ENCODE data around the gene IFNAR1.

Gene IFNAR1

DNA sequence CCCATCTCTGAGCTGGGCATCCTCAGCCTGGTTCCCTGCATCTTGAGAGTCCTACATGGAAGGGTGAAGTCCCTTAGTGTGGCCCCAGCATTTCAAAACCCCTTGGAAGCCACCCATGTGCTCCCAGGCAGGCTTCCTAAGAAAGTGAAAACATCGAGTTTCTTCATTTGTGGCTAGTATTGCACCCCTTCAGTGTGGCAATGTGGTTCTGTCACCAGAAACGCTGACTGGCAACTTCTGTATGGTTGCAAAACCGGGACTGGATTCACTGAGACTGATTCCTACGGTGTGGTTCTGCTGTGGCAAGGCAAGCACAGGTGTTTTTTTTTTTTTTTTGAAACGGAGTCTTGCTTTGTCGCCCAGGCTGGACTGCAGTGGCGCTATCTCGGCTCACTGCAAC lies 69.5 kb downstream of the IFNAR1 start:
- DNase-seq (ENCODE audit: low spot score): no peak
- no peak for TF ChIP-seq CTCF (IDR thresholded peaks at IDR 0.05; ENCODE audit: extremely low read depth, missing control alignments)

GRCh38 chr21:33395891-33396331 lies 71.1 kb downstream of the IFNAR1 start:
- no peak for TF ChIP-seq CTCF (IDR thresholded peaks at IDR 0.05; ENCODE audit: extremely low read depth, missing control alignments)

DNA sequence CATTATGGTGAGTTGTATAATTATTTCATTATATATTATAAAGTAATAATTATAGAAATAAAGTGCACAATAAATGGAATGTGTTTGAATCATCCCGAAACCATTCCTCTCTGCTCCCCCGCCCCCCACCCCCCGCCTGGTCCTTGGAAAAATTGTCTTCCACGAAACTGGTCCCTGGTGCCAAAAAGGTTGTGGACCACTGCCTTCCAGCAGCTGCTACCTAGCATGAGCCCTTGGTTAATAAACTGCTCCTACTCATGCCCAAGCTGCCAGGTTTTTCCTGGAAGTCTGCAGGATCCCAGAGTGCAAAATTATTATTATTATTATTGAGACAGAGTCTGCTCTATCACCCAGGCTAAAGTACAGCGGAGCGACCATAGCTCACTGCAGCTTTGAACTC lies 71.7 kb downstream of the IFNAR1 start:
- TF ChIP-seq CTCF (IDR thresholded peaks at IDR 0.05; ENCODE audit: extremely low read depth, missing control alignments): no peak
- no peak for DNase-seq (ENCODE audit: low spot score)

More at GRCh38 chr21:33395891-33396331, 71.1 kb downstream of the IFNAR1 start:
- DNase-seq (ENCODE audit: low spot score): no peak

GRCh38 chr21:33396951-33397350 lies 72.2 kb downstream of the IFNAR1 start:
- no peak for TF ChIP-seq CTCF (IDR thresholded peaks at IDR 0.05; ENCODE audit: extremely low read depth, missing control alignments)

GRCh38 chr21:33397717-33398116 lies 72.9 kb downstream of the IFNAR1 start:
- TF ChIP-seq CTCF (IDR thresholded peaks at IDR 0.05; ENCODE audit: extremely low read depth, missing control alignments): no peak
- no peak for DNase-seq (ENCODE audit: low spot score)

More at GRCh38 chr21:33396951-33397350, 72.2 kb downstream of the IFNAR1 start:
- no peak for DNase-seq (ENCODE audit: low spot score)

GRCh38 chr21:33398361-33398760 lies 73.6 kb downstream of the IFNAR1 start:
- TF ChIP-seq CTCF (IDR thresholded peaks at IDR 0.05; ENCODE audit: extremely low read depth, missing control alignments): no peak
- DNase-seq (ENCODE audit: low spot score): no peak

GRCh38 chr21:33401630-33401992 lies 76.8 kb downstream of the IFNAR1 start:
- no peak for DNase-seq (ENCODE audit: low spot score)
- TF ChIP-seq CTCF (IDR thresholded peaks at IDR 0.05; ENCODE audit: extremely low read depth, missing control alignments): no peak
